ENCODE measurements around the gene NCOA1.
"Not testable (repeated sequence)": the region's sequence is repeated elsewhere in the genome, so short reads cannot be mapped to it uniquely, and the experiment has no call there.

The NCOA1 gene

DNA sequence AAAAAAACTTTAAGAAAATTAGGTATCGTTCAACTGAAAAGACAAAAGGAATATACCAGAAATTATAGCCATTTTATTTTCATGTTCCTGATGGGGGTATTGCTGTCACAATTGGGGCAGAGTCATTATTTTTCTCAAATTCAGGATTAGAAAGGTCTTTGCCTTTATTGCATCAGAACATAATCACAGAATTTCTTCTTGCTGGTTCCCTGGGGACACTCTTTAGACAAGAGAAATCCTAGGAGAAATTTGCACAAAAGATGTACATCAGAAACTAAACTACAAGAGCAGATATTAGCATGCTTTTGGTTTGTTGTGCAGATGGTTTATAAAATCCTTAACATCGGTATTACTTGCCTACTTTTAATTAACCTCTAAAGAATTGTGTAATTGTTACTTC lies 103.2 kb downstream of the NCOA1 start:
- FAIRE-seq (peak; percentile 41), DNase-seq (ENCODE audit: insufficient read length, low spot score) (no peak)
- TF ChIP-seq, protein P1, sequence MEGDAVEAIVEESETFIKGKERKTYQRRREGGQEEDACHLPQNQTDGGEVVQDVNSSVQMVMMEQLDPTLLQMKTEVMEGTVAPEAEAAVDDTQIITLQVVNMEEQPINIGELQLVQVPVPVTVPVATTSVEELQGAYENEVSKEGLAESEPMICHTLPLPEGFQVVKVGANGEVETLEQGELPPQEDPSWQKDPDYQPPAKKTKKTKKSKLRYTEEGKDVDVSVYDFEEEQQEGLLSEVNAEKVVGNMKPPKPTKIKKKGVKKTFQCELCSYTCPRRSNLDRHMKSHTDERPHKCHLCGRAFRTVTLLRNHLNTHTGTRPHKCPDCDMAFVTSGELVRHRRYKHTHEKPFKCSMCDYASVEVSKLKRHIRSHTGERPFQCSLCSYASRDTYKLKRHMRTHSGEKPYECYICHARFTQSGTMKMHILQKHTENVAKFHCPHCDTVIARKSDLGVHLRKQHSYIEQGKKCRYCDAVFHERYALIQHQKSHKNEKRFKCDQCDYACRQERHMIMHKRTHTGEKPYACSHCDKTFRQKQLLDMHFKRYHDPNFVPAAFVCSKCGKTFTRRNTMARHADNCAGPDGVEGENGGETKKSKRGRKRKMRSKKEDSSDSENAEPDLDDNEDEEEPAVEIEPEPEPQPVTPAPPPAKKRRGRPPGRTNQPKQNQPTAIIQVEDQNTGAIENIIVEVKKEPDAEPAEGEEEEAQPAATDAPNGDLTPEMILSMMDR (IDR thresholded peaks at IDR 0.05; ENCODE audit: insufficient read depth, missing control alignments), result no peak

- FAIRE-seq, result no peak
- DNase-seq (ENCODE audit: insufficient read length, low spot score), result no peak
- TF ChIP-seq, protein P1 (IDR thresholded peaks at IDR 0.05; ENCODE audit: insufficient read depth, missing control alignments), result no peak
Measured at GRCh38 chr2:24597181-24597870, 106.3 kb downstream of the NCOA1 start.

DNA sequence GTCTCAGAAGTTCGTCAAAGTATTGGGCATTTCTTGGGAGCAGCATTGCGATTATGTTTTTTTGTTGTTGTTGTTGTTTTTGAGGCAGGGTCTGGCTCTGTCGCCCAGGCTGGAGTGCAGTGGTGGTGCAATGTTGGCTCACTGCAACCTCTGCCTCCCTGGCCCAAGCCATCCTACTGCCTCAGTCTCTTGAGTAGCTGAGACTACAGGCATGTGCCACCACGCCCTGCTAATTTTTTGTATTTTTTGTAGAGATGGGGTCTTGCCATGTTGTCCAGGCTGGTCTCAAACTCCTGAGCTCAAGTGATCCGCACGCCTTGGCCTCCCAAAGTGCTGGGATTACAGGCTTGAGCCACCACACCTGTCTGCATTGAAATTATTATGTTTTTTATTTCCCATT lies 109.1 kb downstream of the NCOA1 start:
- DNase-seq (ENCODE audit: insufficient read length, low spot score); FAIRE-seq: not testable (repeated sequence)

- DNase-seq (ENCODE audit: insufficient read length, low spot score) (no peak), FAIRE-seq (no peak)
- TF ChIP-seq, protein P1 (IDR thresholded peaks at IDR 0.05; ENCODE audit: insufficient read depth, missing control alignments), result no peak
Measured at GRCh38 chr2:24611631-24612030, 120.6 kb downstream of the NCOA1 start.

GRCh38 chr2:24613154-24613814 lies 122.2 kb downstream of the NCOA1 start:
- no peak for DNase-seq (ENCODE audit: insufficient read length, low spot score)
- no peak for FAIRE-seq
- TF ChIP-seq, protein P1 (IDR thresholded peaks at IDR 0.05; ENCODE audit: insufficient read depth, missing control alignments), result no peak

GRCh38 chr2:24616616-24617015 lies 125.6 kb downstream of the NCOA1 start:
- no peak for DNase-seq (ENCODE audit: insufficient read length, low spot score)
- TF ChIP-seq, protein P1 (IDR thresholded peaks at IDR 0.05; ENCODE audit: insufficient read depth, missing control alignments), result no peak
- FAIRE-seq, result peak; percentile 90

DNA sequence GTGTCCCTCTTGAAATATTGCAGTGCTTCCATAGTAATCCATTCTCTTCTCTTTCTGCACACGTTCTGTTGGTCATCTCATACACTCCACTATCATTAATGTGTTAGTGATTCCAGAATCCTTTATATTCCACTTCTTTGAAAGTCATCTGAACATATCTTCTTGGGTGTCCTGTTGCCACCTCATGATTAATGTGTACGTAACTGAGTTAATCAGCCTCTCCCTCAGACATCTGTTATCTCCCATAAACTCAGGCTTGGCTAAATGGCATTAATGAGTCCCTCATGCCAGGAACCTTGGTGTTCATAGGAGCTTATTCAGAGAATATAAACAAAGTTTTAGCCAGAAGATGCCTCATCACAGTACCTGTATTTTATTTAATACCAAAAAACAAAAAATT lies 126.4 kb downstream of the NCOA1 start:
- peak; percentile 72 for FAIRE-seq

More for the DNA sequence above, 126.4 kb downstream of the NCOA1 start:
- TF ChIP-seq, protein P1 (IDR thresholded peaks at IDR 0.05; ENCODE audit: insufficient read depth, missing control alignments), result no peak
- DNase-seq (ENCODE audit: insufficient read length, low spot score), result no peak

All from D721Med (cell line).